Glomerular endothelial cell (primary cell): ENCODE measurements around the gene BIRC5. TPM values are rescaled to one million over a fixed set of nuclear protein-coding genes. Genes with fewer than 3 reads are reported as not detected.

ENCODE experiments used
- DNase-seq: peaks from one replicate; pipeline ENCODE4 v3.0.0-alpha.2; 2011; ENCODE audit warnings: low read depth, low spot score; ENCODE audit errors: extremely low read depth
- total RNA-seq: library from RNA; depleted of rRNA; stranded (reverse); fragments of >200 nt; gene quantifications from 2 replicates; pipeline ENCODE4 v1.2.3, GENCODE V29; 2015

BIRC5 gene
- total RNA-seq, 1 donor from 2014 or later: 16.1 TPM

DNA sequence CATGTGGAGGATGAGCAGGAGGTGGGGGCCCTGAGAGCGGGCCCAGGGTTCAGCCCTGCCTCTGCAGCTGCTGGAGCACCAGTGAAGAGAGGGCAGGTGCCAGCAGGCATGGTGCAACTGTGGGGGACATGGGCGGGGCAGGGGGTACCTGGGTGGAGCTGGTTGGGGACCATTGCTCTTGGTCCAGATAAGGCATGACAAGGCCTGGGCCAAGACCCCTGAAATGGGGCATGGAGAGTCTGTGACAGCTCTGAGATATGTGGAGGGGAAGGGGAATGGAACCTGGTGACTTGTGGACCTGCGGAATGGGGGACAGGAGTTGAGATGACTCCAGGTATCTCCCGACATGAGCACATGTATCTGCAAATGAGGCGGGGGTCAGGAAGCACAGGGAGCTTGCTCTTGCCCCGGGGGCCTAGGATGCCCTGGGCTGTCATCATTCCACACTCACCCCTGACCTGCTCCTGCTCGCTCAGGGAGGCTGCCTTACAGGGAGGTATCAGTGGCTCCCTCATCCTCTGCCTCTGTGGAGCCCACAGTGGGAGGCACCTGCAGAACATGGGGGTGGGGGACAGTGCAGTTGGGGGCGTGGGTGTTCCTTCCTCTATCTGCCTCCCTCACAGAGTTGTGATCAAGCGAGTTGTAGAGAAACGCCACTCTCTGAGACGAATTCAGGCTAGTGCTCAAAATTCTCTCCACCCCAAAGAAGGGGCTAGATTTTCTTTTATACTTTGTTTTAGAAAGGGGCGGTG is 57.5 kb downstream of the BIRC5 start:
- no peak for DNase-seq

DNA sequence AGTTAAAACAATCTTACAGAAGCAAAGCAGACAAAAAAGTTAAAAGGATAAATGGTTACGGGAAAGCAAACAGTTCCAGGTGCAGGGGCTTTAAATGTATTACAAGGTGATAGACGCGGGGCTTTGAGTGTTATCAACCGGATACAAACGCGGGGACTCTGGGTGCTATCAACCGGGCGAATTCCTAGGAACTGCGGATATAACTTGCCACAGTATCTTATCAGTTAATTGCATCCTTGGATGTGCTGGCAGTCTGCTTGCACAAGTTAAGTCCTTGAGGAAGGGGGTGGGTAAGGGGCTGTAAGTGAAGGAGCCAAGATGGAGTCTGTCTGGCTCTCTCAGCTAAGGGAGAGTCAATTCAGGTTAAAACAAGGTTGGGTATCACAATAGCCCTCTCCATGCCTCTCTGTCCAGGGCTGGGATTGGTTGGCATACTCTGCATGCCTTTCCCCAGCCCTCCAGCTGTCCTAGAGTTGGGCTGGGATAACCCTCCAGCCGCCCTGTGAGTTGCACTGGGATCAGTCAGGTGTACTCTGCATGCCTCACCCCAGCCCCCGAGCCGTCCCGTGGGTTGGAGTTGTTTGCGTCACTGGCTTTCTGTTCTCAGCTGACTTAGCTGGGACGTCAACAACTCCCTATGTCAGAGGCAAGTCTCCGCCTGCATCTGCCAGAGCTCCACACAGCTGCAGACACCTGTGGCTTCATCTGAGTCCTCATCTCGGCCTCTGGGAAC is 58.3 kb downstream of the BIRC5 start:
- DNase-seq: no peak

- DNase-seq: no peak
Measured at GRCh38 chr17:78272914-78273258, 58.8 kb downstream of the BIRC5 start.

DNA sequence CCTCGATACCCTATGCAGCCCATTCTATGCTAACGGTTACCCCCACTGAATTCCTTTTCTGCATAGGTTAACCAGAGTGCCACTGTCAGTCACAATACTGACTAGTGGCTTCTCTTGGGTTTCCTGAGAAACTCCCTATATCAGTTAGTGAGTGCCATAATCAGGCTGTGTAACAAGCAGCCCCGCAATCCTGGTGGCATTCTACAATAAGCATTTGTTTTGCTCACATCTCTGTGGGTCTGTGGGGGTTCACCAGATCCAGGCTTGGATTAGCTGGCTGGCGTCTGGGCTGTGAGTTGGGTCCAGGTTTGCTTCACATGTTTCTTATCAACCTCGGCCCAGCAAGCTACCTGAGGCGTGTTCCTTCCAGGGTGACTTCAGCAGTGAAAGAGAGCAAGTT is 59.8 kb downstream of the BIRC5 start:
- no peak for DNase-seq

Other genes starting within 250 kb of the BIRC5 start
- 40.7 and 82.6 TPM in 2 replicates for gene TMC6, start 85.5 kb upstream of the BIRC5 start, total RNA-seq
- gene TMC8, start 83.5 kb upstream of the BIRC5 start, total RNA-seq: 0.10 and 1.1 TPM in 2 replicates
- not detected in 2 replicates for gene C17orf99, start 67.9 kb upstream of the BIRC5 start, total RNA-seq
- 83.6 and 164 TPM in 2 replicates for gene SYNGR2, start 45.7 kb upstream of the BIRC5 start, total RNA-seq
- gene TK1, start 27.2 kb upstream of the BIRC5 start, total RNA-seq: 23.3 and 51.8 TPM in 2 replicates
- gene AFMID, start 26.9 kb upstream of the BIRC5 start, total RNA-seq: 48.5 and 64.7 TPM in 2 replicates
- not detected in 2 replicates for gene TMEM235, start 17.4 kb downstream of the BIRC5 start, total RNA-seq
- 79.9 and 114 TPM in 2 replicates for gene SOCS3, start 145.8 kb downstream of the BIRC5 start, total RNA-seq
- 67.1 and 84.0 TPM in 2 replicates for gene PGS1, start 164.4 kb downstream of the BIRC5 start, total RNA-seq